C4-2B (cell line): ENCODE data around the gene FNIP2.

ENCODE experiments used
- H3K27ac ChIP-seq: fragments of 450-650 bp; 2 replicates; pipeline ENCODE4 v1.5.1; 2017
- CTCF ChIP-seq: fragments of 450-650 bp; conservative IDR thresholded peaks from 2 replicates; pipeline ENCODE4 v1.5.1; 2017; ENCODE audit warnings: mild to moderate bottlenecking
- ZFX ChIP-seq: fragments of 450-650 bp; IDR thresholded peaks from 2 replicates; pipeline ENCODE4 v1.6.1; 2017

FNIP2 gene

GRCh38 chr4:158814207-158814606 lies 45.4 kb downstream of the FNIP2 start:
- TF ChIP-seq ZFX (no peak), CTCF (no peak)
- H3K27ac ChIP-seq: no peak overlapping the region

- TF ChIP-seq CTCF (no peak), ZFX (no peak)
- 0 out of 2 replicates have a peak overlapping the region, but pooled peaks have one; percentile 12 for H3K27ac ChIP-seq
These were observed 46.0 kb downstream of the FNIP2 start for GRCh38 chr4:158814636-158815330.

DNA sequence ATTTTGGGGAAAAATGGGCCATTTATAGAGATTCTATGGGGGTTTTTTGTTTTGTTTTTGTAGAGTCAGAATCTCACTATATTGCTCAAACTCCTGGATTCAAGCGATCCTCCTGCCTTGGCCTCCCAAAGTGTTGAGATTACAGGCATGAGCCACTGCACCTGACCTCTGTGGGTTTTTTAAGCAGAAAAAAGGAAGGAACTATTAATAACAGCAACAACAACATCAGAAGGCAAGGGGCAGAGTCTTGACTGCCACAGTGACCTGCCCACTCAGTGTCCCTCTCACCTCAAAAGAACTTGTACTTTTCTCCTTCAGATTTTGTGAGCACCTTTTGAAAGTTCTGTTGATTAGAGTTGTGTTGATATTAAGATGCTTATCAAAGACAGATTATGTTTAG lies 48.1 kb downstream of the FNIP2 start:
- TF ChIP-seq ZFX (no peak), CTCF (no peak)
- no peak overlapping the region for H3K27ac ChIP-seq

DNA sequence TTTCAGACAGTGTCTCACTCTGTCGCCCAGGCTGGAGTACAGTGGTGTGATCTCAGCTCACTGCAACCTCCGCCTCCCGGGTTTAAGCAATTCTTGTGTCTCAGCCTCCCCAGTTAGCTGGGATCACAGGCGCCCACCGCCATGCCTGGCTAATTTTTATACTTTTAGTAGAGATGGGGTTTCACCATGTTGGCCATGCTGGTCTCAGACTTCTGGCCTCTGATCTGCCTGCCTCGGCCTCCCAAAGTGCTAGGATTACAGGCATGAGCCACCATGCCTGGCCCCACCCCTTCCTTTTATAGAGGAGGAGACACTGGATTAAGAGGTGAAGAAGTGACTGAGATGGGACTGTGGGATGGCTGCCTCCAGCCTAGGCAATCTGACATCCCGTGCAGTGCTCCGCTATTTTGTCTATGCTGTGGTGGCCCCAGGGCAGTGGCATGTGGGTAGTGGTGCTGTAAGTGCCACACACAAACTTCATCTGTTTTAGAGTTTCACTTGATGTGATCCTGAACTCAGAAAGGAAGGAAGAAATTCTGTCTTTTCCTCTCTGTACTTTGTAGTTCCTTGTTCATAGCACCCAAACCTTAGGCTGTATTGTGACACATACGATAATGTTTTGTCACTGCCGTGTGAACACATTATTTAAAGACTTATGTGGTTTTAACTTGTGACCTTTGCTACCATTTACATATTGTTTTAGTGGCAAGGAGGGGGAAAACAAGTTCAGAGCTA lies 48.9 kb downstream of the FNIP2 start:
- TF ChIP-seq ZFX: no peak
- no peak for TF ChIP-seq CTCF
- peak overlapping the region; percentile 3; the same call in 1 of the 2 replicates for H3K27ac ChIP-seq

DNA sequence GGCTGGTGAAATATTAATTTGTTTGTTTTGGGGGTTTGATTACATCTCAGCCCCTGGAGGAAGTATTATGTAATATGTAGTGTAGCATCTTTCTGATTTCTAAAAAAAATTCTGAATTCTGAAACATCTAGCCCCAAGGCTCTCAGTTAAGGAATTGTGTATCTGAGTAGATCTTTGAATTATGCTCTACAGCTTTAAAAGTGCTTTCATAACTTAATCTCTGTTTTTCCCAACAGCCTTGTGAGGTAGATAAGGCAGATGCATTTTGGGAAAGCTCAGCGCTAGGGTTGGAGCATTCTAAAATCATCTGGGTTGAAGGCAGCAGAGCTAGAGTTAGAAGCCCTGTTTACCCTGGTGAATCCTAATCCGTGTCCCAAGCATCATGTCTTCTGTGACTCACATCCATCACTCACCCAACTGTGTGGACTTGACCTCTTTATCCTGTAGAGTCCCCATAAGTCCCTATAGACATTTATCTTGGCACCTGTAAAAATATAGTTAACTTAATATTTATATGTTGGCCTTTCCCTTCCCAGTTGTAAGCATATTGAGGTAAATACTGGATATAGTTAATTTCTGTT lies 49.8 kb downstream of the FNIP2 start:
- TF ChIP-seq ZFX: no peak
- no peak for TF ChIP-seq CTCF
- H3K27ac ChIP-seq: no peak overlapping the region

DNA sequence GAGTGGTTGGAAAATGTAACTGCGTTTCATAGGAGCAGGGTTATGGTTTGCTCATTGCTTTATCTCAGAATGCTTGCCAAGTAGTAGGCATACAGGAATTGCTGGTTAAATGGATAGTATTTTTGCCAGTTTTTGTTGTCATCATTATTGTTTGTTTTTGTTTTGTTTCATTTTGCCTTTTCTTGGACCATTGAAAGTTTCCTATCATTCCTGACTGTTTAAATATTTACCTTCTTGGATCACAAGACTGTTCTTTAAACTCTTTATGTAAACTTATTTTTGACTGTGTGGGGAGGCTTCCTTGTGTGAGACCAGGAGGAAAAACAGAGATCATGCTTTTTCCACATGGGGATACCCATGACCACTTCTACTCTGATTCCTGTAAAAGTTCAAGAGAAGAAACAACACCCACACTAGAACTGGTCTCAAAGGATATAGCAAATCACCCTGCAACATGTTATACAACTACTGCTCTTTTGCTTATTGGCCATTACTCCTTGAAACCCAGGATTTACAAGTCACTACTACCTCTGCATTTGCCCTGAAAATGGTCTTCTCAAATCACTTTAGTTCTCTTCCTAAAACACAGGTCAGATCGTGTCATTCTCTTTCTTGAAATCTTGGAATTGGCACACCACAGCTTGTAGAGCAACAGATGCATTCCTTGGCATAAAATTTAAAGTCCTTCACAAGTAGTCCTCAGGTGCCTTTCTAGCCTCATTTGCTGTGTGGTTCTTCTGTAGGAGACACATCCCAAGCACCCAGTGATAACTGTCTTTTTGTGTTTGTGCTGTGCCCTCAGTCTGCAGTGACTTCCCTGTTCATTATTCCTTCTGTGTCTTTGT lies 51.3 kb downstream of the FNIP2 start:
- no peak for TF ChIP-seq ZFX
- TF ChIP-seq CTCF: no peak
- peak overlapping the region; percentile 52; the same call in 1 of the 2 replicates for H3K27ac ChIP-seq
